H1 (cell line): ENCODE measurements around the gene BRCA1. TPM values are rescaled to one million over a fixed set of nuclear protein-coding genes. Genes with fewer than 3 reads are reported as not detected.

Experiments used
- MAFK ChIP-seq: IDR thresholded peaks from 2 replicates; pipeline ENCODE4 v1.6.1; 2012; ENCODE audit warnings: low read depth, mild to moderate bottlenecking, improper control_type of control experiment, low read length
- POLR2A ChIP-seq, 2 experiments: IDR thresholded peaks; 1 replicate in 1 of 2; 2 replicates in 1 of 2; pipeline ENCODE4 v1.6.1; 2011; ENCODE audit warnings: low read depth in 2 of 2, low read length in 2 of 2, mild to moderate bottlenecking in 2 of 2; ENCODE audit errors: control extremely low read depth in 1 of 2
- polyA plus RNA-seq, 7 experiments: library from polyadenylated mRNA; depleted of rRNA in 3 of 7; stranded (reverse) in 5 of 7; unstranded in 2 of 7; fragments of >200 nt in 5 of 7; fragments of 200-250 nt in 2 of 7; gene quantifications; 1 replicate in 5 of 7; 2 replicates in 1 of 7; 4 replicates in 1 of 7; pipeline versions ENCODE4 v1.2.1 to v1.2.3, GENCODE V29; 2011 to 2013; ENCODE audit warnings: missing spikeins in 2 of 7, mixed read lengths in 2 of 7
- total RNA-seq: library from RNA; stranded (reverse); fragmentation: NEBNext Ultra II Directional; extraction: Animal tissue kit (Norgen Biotek cat#: 25700); gene quantifications from 2 replicates; pipeline ENCODE4 v1.2.1, GENCODE V29; 2021
- TF ChIP-seq, protein P1 (sequence below): IDR thresholded peaks from 2 replicates; pipeline ENCODE4 v1.6.1; 2012; ENCODE audit warnings: low read length, inconsistent platforms

Gene BRCA1
- total and polyA plus RNA-seq, 2 of the 8 experiments (the other 6 are each of a cell fraction or from before 2014, with no cell fraction given): 30.7 to 39.2 TPM

DNA sequence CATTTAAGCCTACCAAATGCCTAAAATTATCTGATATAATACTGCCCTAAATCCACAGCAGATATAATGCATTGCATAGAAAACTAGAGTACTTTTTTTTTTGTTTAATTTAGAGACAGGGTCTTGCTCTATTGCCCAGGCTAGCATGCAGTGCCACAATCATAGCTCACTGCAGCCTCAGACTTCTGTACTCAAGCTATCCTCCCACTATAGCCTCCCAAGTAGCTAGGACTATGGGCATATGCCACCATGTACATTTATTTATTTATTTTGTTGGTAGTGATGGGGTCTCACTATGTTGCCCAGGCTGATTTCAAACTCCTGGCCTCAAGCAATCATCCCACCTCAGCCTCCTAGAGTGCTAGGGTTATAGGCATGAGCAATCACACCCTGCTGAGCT is 20.0 kb downstream of the BRCA1 start (continued):
- TF ChIP-seq, protein P1, sequence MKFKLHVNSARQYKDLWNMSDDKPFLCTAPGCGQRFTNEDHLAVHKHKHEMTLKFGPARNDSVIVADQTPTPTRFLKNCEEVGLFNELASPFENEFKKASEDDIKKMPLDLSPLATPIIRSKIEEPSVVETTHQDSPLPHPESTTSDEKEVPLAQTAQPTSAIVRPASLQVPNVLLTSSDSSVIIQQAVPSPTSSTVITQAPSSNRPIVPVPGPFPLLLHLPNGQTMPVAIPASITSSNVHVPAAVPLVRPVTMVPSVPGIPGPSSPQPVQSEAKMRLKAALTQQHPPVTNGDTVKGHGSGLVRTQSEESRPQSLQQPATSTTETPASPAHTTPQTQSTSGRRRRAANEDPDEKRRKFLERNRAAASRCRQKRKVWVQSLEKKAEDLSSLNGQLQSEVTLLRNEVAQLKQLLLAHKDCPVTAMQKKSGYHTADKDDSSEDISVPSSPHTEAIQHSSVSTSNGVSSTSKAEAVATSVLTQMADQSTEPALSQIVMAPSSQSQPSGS: no peak
- no peak for TF ChIP-seq POLR2A (IDR thresholded peaks at IDR 0.05; ENCODE audit: control extremely low read depth in 1 of 2, low read depth in 2 of 2, low read length in 2 of 2)
- TF ChIP-seq MAFK: no peak
